ENCODE results near the gene IFT81. TPM values are rescaled to one million over a fixed set of nuclear protein-coding genes. Genes with fewer than 3 reads are reported as not detected.

The IFT81 gene
- total and polyA plus RNA-seq, 2 donors (not counting 3 experiments of a cell fraction or from before 2014, with no cell fraction given) = 2.4 to 9.8 TPM

GRCh38 chr12:110234755-110235154, 110.6 kb downstream of the IFT81 start:
- POLR2A ChIA-PET = no interaction called here
- BruUV-seq (replicated peaks) = no TSS peak
- CTCF ChIA-PET = interaction anchor here (0.9 to 1.4 kb wide), 2 partner anchors 10 to 133 kb away, joined by 3 to 6 read pairs; no protein-coding TSS in a partner anchor
- Histone ChIP-seq H3K9ac (replicated peaks; ENCODE audit: extremely low read depth, insufficient read depth, low read length) (no peak overlapping the region), H3K9me3 (replicated peaks; ENCODE audit: control insufficient read depth, insufficient read depth, low read length) (no peaks in the 10 kb centered on the region), H3K79me2 (ENCODE audit: control insufficient read depth, insufficient read depth, low read length) (no peaks in the 10 kb centered on the region), H4K20me1 (replicated peaks; ENCODE audit: control insufficient read depth, extremely low read depth, insufficient read depth, low read length) (no peaks in the 10 kb centered on the region), H3K27ac (ENCODE audit: insufficient read depth, low read depth, low read length) (no peak overlapping the region), H3K4me3 (replicated peaks in 1 of 3; ENCODE audit: insufficient read depth in 1 of 3, low read depth in 1 of 3, low read length in 3 of 3) (no peak overlapping the region), H3K4me2 (ENCODE audit: insufficient read depth, low read length) (no peak overlapping the region), H3K9me1 (replicated peaks; ENCODE audit: control insufficient read depth, extremely low read depth, insufficient read depth, low read length) (no peaks in the 10 kb centered on the region), H2AFZ (ENCODE audit: low read depth, low read length) (no peak overlapping the region), H3K36me3 (ENCODE audit: control insufficient read depth in 2 of 2, extremely low read depth in 1 of 2, insufficient read depth in 2 of 2, low read length in 2 of 2) (no peaks in the 10 kb centered on the region), H3K4me1 (ENCODE audit: control insufficient read depth, extremely low read depth, insufficient read depth, low read length) (no peaks in the 10 kb centered on the region), H3K27me3 (ENCODE audit: control insufficient read depth in 2 of 2, insufficient read depth in 2 of 2, low read length in 2 of 2) (no peaks in the 10 kb centered on the region)
- FAIRE-seq (no peak), DNase-seq (ENCODE audit: low read depth, low spot score) (no peak)
- intact Hi-C loops (cut with micrococcal nuclease) = no loop called here
- dilution Hi-C loops (cut with MboI; ENCODE audit: extremely low pct_ligation_motif_present, low sequenced_read_pairs) = no loop called here
- no peak for TF ChIP-seq POLR2A (IDR thresholded peaks at IDR 0.05; ENCODE audit: low read depth, low read length)
- TF ChIP-seq JUN (IDR thresholded peaks at IDR 0.05; ENCODE audit: borderline replicate concordance, insufficient read depth, insufficient read length, low read depth) = no peak
- TF ChIP-seq EZH2 (IDR thresholded peaks at IDR 0.05; ENCODE audit: borderline replicate concordance, low read depth, low read length, severe bottlenecking) = no peak

- BruUV-seq (replicated peaks) = no TSS peak
- POLR2A ChIA-PET = no interaction called here
- Histone ChIP-seq H4K20me1 (replicated peaks; ENCODE audit: control insufficient read depth, extremely low read depth, insufficient read depth, low read length) (no peaks in the 10 kb centered on the region), H3K27me3 (ENCODE audit: control insufficient read depth in 2 of 2, insufficient read depth in 2 of 2, low read length in 2 of 2) (no peaks in the 10 kb centered on the region), H3K4me2 (ENCODE audit: insufficient read depth, low read length) (no peak overlapping the region), H3K4me3 (replicated peaks in 1 of 3; ENCODE audit: insufficient read depth in 1 of 3, low read depth in 1 of 3, low read length in 3 of 3) (no peak overlapping the region), H3K9me1 (replicated peaks; ENCODE audit: control insufficient read depth, extremely low read depth, insufficient read depth, low read length) (no peaks in the 10 kb centered on the region), H3K4me1 (ENCODE audit: control insufficient read depth, extremely low read depth, insufficient read depth, low read length) (no peaks in the 10 kb centered on the region), H2AFZ (ENCODE audit: low read depth, low read length) (no peak overlapping the region), H3K9ac (replicated peaks; ENCODE audit: extremely low read depth, insufficient read depth, low read length) (no peak overlapping the region), H3K36me3 (ENCODE audit: control insufficient read depth in 2 of 2, extremely low read depth in 1 of 2, insufficient read depth in 2 of 2, low read length in 2 of 2) (no peaks in the 10 kb centered on the region), H3K9me3 (replicated peaks; ENCODE audit: control insufficient read depth, insufficient read depth, low read length) (no peaks in the 10 kb centered on the region), H3K27ac (ENCODE audit: insufficient read depth, low read depth, low read length) (no peak overlapping the region), H3K79me2 (ENCODE audit: control insufficient read depth, insufficient read depth, low read length) (no peaks in the 10 kb centered on the region)
- no peak for DNase-seq (ENCODE audit: low read depth, low spot score)
- CTCF ChIA-PET = no interaction called here
- intact Hi-C loops (cut with micrococcal nuclease) = no loop called here
- TF ChIP-seq GATA2 (IDR thresholded peaks at IDR 0.05; ENCODE audit: insufficient read depth, insufficient read length, low read depth, low read length) (no peak), POLR2AphosphoS5 (IDR thresholded peaks at IDR 0.05; ENCODE audit: insufficient read depth, low read depth, low read length) (no peak), JUN (IDR thresholded peaks at IDR 0.05; ENCODE audit: borderline replicate concordance, insufficient read depth, insufficient read length, low read depth) (no peak), MAX (IDR thresholded peaks at IDR 0.05; ENCODE audit: insufficient read depth, insufficient read length) (no peak), CTCF (IDR thresholded peaks at IDR 0.05; ENCODE audit: extremely low read depth in 1 of 2, insufficient read depth in 1 of 2, low read depth in 1 of 2, low read length in 2 of 2) (no peak)
- dilution Hi-C loops (cut with MboI; ENCODE audit: extremely low pct_ligation_motif_present, low sequenced_read_pairs) = no loop called here
- no peak for FAIRE-seq
Observed at GRCh38 chr12:110235383-110235782, 111.2 kb downstream of the IFT81 start.

Measured in endothelial cell of umbilical vein (primary cell).